K562 (cell line): ENCODE results near the gene NPC1L1. TPM values are rescaled to one million over a fixed set of nuclear protein-coding genes. Genes with fewer than 3 reads are reported as not detected.

Experiments used
- CAMTA2 ChIP-seq: fragments of 250-450 bp; sonication (Bioruptor Pico); conservative IDR thresholded peaks from 2 replicates; pipeline ENCODE4 v1.5.1; 2022
- CBX8 ChIP-seq: fragments of 200-600 bp; sonication (generic); IDR thresholded peaks from 2 replicates; pipeline ENCODE4 v1.6.1; 2012; ENCODE audit warnings: borderline replicate concordance, mixed run types, low read depth, mild to moderate bottlenecking, moderate library complexity, mixed read lengths, low read length, control low read depth, inconsistent platforms; ENCODE audit not compliant: poor library complexity, severe bottlenecking; ENCODE audit errors: extremely low read depth
- COPS2 ChIP-seq: fragments of 450-650 bp; conservative IDR thresholded peaks from 2 replicates; pipeline ENCODE4 v1.6.1; 2016; ENCODE audit warnings: mild to moderate bottlenecking, moderate library complexity
- E2F3 ChIP-seq: fragments of 250-450 bp; sonication (Bioruptor Pico); IDR thresholded peaks from 2 replicates; pipeline ENCODE4 v1.4.0; 2020; ENCODE audit warnings: mild to moderate bottlenecking
- GABPA ChIP-seq: fragments of 200-800 bp; sonication (Bioruptor generic); conservative IDR thresholded peaks from 2 replicates; pipeline ENCODE4 v1.6.1; 2016; ENCODE audit warnings: low read depth, missing genetic modification characterization, missing compliant biosample characterization
- KAT8 ChIP-seq: fragments of 450-650 bp; IDR thresholded peaks from 2 replicates; pipeline ENCODE4 v1.6.1; 2016; ENCODE audit warnings: low read depth, mild to moderate bottlenecking
- NCOA4 ChIP-seq: fragments of 450-650 bp; IDR thresholded peaks from 2 replicates; pipeline ENCODE4 v1.6.1; 2018; ENCODE audit warnings: mild to moderate bottlenecking; ENCODE audit not compliant: partially characterized antibody
- PHB2 ChIP-seq: fragments of 450-650 bp; IDR thresholded peaks from 2 replicates; pipeline ENCODE4 v1.6.1; 2017; ENCODE audit warnings: low read depth
- POLR2H ChIP-seq: IDR thresholded peaks from 2 replicates; pipeline ENCODE4 v1.6.1; 2016; ENCODE audit warnings: missing genetic modification characterization, low read depth, mild to moderate bottlenecking, control low read depth, missing compliant biosample characterization, moderate library complexity
- POLR3G ChIP-seq: IDR thresholded peaks from 2 replicates; pipeline ENCODE4 v1.6.1; 2011; ENCODE audit not compliant: insufficient read length, insufficient replicate concordance; ENCODE audit errors: extremely low read depth
- SRF ChIP-seq, 2 experiments: fragments of 250-450, 450-650 bp in 1 of 2; sonication (Bioruptor Pico) in 1 of 2; sonication (generic) in 1 of 2; formaldehyde crosslinking; IDR thresholded peaks; 2 replicates each; pipeline versions ENCODE4 v1.5.0 to v1.5.1; 2020 to 2022; ENCODE audit warnings: mild to moderate bottlenecking in 1 of 2, missing genetic modification reagents in 1 of 2
- TBL1XR1 ChIP-seq, 2 experiments: IDR thresholded peaks; 2 replicates each; pipeline ENCODE4 v1.6.1; 2012; ENCODE audit warnings: improper control_type of control experiment in 2 of 2, low read length in 2 of 2, mild to moderate bottlenecking in 1 of 2
- THRB ChIP-seq: fragments of 450-650 bp; formaldehyde crosslinking; conservative IDR thresholded peaks from 2 replicates; pipeline ENCODE4 v1.4.0; 2022; ENCODE audit warnings: mild to moderate bottlenecking, missing genetic modification characterization
- ZNF175 ChIP-seq: fragments of 200-800 bp; sonication (Bioruptor generic); IDR thresholded peaks from 2 replicates; pipeline ENCODE4 v1.6.1; 2016; ENCODE audit warnings: low read depth, mild to moderate bottlenecking, missing genetic modification characterization, missing compliant biosample characterization
- ZNF184 ChIP-seq: sonication (generic); formaldehyde crosslinking; IDR thresholded peaks from 2 replicates; pipeline ENCODE4 v1.5.0; 2020; ENCODE audit warnings: missing genetic modification reagents
- ZNF644 ChIP-seq: fragments of 200-800 bp; sonication (Bioruptor generic); IDR thresholded peaks from 2 replicates; pipeline ENCODE4 v1.6.1; 2016; ENCODE audit warnings: low read depth, missing genetic modification characterization, missing compliant biosample characterization
- ZSCAN29 ChIP-seq: fragments of 450-650 bp; IDR thresholded peaks from 2 replicates; pipeline ENCODE4 v1.6.1; 2017
- polyA plus RNA-seq, 8 experiments: library from polyadenylated mRNA; depleted of rRNA in 4 of 8; stranded (reverse) in 5 of 8; unstranded in 3 of 8; fragments of >200 nt; fragmentation: Nextera tagmentation in 2 of 8; fragmentation: Illumina TruSeq in 1 of 8; extraction: Ambion mirVana in 2 of 8; extraction: Trizol in 1 of 8; gene quantifications; 2 replicates each; pipeline versions ENCODE4 v1.2.1 to v1.2.3, GENCODE V29; 2011 to 2014; ENCODE audit warnings: inconsistent platforms in 1 of 8, missing spikeins in 1 of 8
- total RNA-seq, 7 experiments: library from RNA; depleted of rRNA in 6 of 7; stranded (reverse); fragments of >200 nt in 6 of 7; fragmentation: Illumina TruSeq in 2 of 7; extraction: Trizol in 2 of 7; gene quantifications; 2 replicates each; pipeline versions ENCODE4 v1.2.1 to v1.2.3, GENCODE V29; 2011 to 2021; ENCODE audit warnings: low replicate concordance in 1 of 7
- TF ChIP-seq, protein P1 (sequence below), 2 experiments: fragments of 250-450 bp in 1 of 2; fragments of 450-650 bp in 1 of 2; sonication (Bioruptor Pico) in 1 of 2; IDR thresholded peaks; 2 replicates each; pipeline versions ENCODE4 v1.6.1 to v1.8.0; 2016 to 2021; ENCODE audit warnings: mild to moderate bottlenecking in 2 of 2, moderate library complexity in 2 of 2, missing compliant biosample characterization in 1 of 2, missing genetic modification characterization in 1 of 2
- TF ChIP-seq, protein P2 (sequence below): fragments of 250-450 bp; sonication (Bioruptor Pico); IDR thresholded peaks from 2 replicates; pipeline ENCODE4 v1.9.0; 2021; ENCODE audit warnings: mild to moderate bottlenecking, inconsistent platforms
- TF ChIP-seq, protein P3 (sequence below): fragments of 450-650 bp; conservative IDR thresholded peaks from 2 replicates; pipeline ENCODE4 v1.6.1; 2016; ENCODE audit warnings: missing genetic modification characterization, low read depth, mild to moderate bottlenecking, missing compliant biosample characterization, moderate library complexity

NPC1L1 gene
- total and polyA plus RNA-seq, 9 of the 15 experiments (the other 6 are each of a cell fraction or from before 2014, with no cell fraction given) = 0.01 to 0.18 (median 0.07) TPM; not detected in 4

DNA sequence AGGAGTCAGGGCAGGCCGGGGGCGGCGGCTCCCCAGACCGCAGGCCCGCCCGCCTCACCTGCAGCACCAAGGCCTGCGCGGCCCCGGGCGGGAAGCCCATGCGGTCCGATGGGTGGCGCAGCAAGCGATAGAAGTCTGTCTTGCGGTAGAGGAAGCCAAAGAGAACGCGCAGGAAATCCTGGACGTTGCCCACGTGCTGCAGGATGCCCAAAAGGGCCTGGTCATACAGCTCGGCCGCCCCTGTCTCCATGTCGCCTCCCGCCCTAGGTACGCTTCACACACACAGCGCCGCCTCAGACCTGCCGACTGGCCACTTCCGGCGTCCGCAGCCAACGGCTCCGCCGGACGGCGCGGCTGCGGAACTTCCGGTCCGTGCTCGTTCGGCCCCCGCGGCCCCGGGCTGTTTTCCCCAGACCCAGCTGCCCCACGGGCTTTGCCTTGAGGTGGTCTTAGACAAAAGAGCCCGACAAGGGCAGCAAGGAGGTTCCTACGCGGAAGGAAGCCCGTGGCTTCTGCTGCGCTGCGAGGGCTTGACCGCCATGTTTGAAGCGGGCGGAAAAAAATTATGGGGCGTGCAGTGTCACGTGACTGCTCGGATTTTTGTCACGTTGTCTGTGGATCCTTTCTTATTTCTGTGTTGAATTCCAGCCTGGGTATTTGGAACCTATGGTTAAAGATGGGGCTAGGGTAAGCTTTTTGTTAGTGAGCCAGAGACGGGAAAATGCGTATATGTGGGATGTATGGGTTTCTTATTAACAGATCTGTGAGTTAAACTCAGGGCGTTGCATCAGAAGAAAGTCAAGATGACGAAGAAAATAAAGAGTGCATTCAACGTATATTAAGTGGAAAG lies 50.6 kb downstream of the NPC1L1 start, which contains the start of gene NUDCD3 (continued):
- TF ChIP-seq SRF (CRISPR knock-in tag; IDR thresholded peaks at IDR 0.05) (peak in 1 of 2 experiments; percentile 65; a peak in 1 of 4 replicates), ZNF644 (no peak), CBX8 (no peak), E2F3 (peak; percentile 79; the same call in 1 of the 2 replicates), ZNF175 (CRISPR knock-in tag) (peak; percentile 73), ZNF184 (no peak), NCOA4 (no peak), TBL1XR1 (IDR thresholded peaks at IDR 0.05; ENCODE audit: low read length in 2 of 2) (no peak), POLR2H (tag) (peak; percentile 71), GABPA (tag) (peak; percentile 100), THRB (CRISPR knock-in tag) (0 out of 2 replicates have a peak, but pooled peaks have one; percentile 54), PHB2 (no peak), ZSCAN29 (no peak), KAT8 (peak; percentile 74; the same call in 1 of the 2 replicates), CAMTA2 (CRISPR knock-in tag) (no peak), POLR3G (no peak), COPS2 (no peak)
- TF ChIP-seq, protein P1, sequence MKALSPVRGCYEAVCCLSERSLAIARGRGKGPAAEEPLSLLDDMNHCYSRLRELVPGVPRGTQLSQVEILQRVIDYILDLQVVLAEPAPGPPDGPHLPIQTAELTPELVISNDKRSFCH (CRISPR knock-in tag; IDR thresholded peaks at IDR 0.05) = no peak
- TF ChIP-seq, protein P1 (tag; IDR thresholded peaks at IDR 0.05) = peak; percentile 91
- TF ChIP-seq, protein P2, sequence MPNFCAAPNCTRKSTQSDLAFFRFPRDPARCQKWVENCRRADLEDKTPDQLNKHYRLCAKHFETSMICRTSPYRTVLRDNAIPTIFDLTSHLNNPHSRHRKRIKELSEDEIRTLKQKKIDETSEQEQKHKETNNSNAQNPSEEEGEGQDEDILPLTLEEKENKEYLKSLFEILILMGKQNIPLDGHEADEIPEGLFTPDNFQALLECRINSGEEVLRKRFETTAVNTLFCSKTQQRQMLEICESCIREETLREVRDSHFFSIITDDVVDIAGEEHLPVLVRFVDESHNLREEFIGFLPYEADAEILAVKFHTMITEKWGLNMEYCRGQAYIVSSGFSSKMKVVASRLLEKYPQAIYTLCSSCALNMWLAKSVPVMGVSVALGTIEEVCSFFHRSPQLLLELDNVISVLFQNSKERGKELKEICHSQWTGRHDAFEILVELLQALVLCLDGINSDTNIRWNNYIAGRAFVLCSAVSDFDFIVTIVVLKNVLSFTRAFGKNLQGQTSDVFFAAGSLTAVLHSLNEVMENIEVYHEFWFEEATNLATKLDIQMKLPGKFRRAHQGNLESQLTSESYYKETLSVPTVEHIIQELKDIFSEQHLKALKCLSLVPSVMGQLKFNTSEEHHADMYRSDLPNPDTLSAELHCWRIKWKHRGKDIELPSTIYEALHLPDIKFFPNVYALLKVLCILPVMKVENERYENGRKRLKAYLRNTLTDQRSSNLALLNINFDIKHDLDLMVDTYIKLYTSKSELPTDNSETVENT = no peak; the same call in 1 of the 2 replicates
- TF ChIP-seq, protein P3, sequence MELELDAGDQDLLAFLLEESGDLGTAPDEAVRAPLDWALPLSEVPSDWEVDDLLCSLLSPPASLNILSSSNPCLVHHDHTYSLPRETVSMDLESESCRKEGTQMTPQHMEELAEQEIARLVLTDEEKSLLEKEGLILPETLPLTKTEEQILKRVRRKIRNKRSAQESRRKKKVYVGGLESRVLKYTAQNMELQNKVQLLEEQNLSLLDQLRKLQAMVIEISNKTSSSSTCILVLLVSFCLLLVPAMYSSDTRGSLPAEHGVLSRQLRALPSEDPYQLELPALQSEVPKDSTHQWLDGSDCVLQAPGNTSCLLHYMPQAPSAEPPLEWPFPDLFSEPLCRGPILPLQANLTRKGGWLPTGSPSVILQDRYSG = peak; percentile 93
